ENCODE results near the gene CACNA1G.

Gene CACNA1G

GRCh38 chr17:50566886-50567285 is 6.4 kb downstream of the CACNA1G start:
- DNase-seq (ENCODE audit: low read depth, low spot score) = no peak

GRCh38 chr17:50568659-50569058 is 8.1 kb downstream of the CACNA1G start:
- no peak for DNase-seq (ENCODE audit: low read depth, low spot score)

- no peak for DNase-seq (ENCODE audit: low read depth, low spot score)
Observed at GRCh38 chr17:50569592-50569991, 9.1 kb downstream of the CACNA1G start.

- no peak for DNase-seq (ENCODE audit: low read depth, low spot score)
Observed at GRCh38 chr17:50570032-50570431, 9.5 kb downstream of the CACNA1G start.

- DNase-seq (ENCODE audit: low read depth, low spot score) = peak; percentile 43
Observed at GRCh38 chr17:50570528-50570927, 10.0 kb downstream of the CACNA1G start.

- no peak for DNase-seq (ENCODE audit: low read depth, low spot score)
Observed at GRCh38 chr17:50571681-50572080, 11.2 kb downstream of the CACNA1G start.

- no peak for DNase-seq (ENCODE audit: low read depth, low spot score)
Observed at GRCh38 chr17:50572541-50572940, 12.0 kb downstream of the CACNA1G start.

- no peak for DNase-seq (ENCODE audit: low read depth, low spot score)
Observed at GRCh38 chr17:50573866-50574611, 13.5 kb downstream of the CACNA1G start.

- no peak for DNase-seq (ENCODE audit: low read depth, low spot score)
Observed at GRCh38 chr17:50575581-50576210, 15.2 kb downstream of the CACNA1G start.

- DNase-seq (ENCODE audit: low read depth, low spot score) = no peak
Observed at GRCh38 chr17:50576864-50577263, 16.3 kb downstream of the CACNA1G start.

- no peak for DNase-seq (ENCODE audit: low read depth, low spot score)
Observed at GRCh38 chr17:50577451-50577954, 17.0 kb downstream of the CACNA1G start.

GRCh38 chr17:50578173-50578572 is 17.7 kb downstream of the CACNA1G start:
- no peak for DNase-seq (ENCODE audit: low read depth, low spot score)

- DNase-seq (ENCODE audit: low read depth, low spot score) = no peak
Observed at GRCh38 chr17:50579399-50579798, 18.9 kb downstream of the CACNA1G start.

GRCh38 chr17:50580646-50581045 is 20.1 kb downstream of the CACNA1G start:
- no peak for DNase-seq (ENCODE audit: low read depth, low spot score)

GRCh38 chr17:50581316-50581715 is 20.8 kb downstream of the CACNA1G start:
- DNase-seq (ENCODE audit: low read depth, low spot score) = no peak

GRCh38 chr17:50582741-50583140 is 22.2 kb downstream of the CACNA1G start:
- DNase-seq (ENCODE audit: low read depth, low spot score) = no peak

- DNase-seq (ENCODE audit: low read depth, low spot score) = peak; percentile 75
Observed at GRCh38 chr17:50583641-50584040, 23.1 kb downstream of the CACNA1G start.

- peak; percentile 63 for DNase-seq (ENCODE audit: low read depth, low spot score)
Observed at GRCh38 chr17:50584116-50584515, 23.6 kb downstream of the CACNA1G start.

GRCh38 chr17:50584749-50585148 is 24.2 kb downstream of the CACNA1G start:
- no peak for DNase-seq (ENCODE audit: low read depth, low spot score)

- DNase-seq (ENCODE audit: low read depth, low spot score) = no peak
Observed at GRCh38 chr17:50585346-50585745, 24.8 kb downstream of the CACNA1G start.

GRCh38 chr17:50585891-50586290 is 25.4 kb downstream of the CACNA1G start:
- no peak for DNase-seq (ENCODE audit: low read depth, low spot score)

GRCh38 chr17:50586421-50587247 is 26.1 kb downstream of the CACNA1G start:
- peak; percentile 74 for DNase-seq (ENCODE audit: low read depth, low spot score)
